GM12892 (cell line): ENCODE data around the gene DIO1.

ENCODE experiments used
- POLR2A ChIP-seq: IDR thresholded peaks from 2 replicates; pipeline ENCODE4 v1.6.1; 2011; ENCODE audit warnings: low read depth, low read length, control low read depth
- POLR2AphosphoS5 ChIP-seq: IDR thresholded peaks from 2 replicates; pipeline ENCODE4 v1.6.1; 2011; ENCODE audit warnings: low read depth, low read length, control low read depth
- TAF1 ChIP-seq: IDR thresholded peaks from 2 replicates; pipeline ENCODE4 v1.6.1; 2011; ENCODE audit warnings: low read depth, mild to moderate bottlenecking, control low read depth, low read length, borderline replicate concordance

GRCh38 chr1:53905509-53905908, 11.5 kb downstream of the DIO1 start:
- TF ChIP-seq POLR2AphosphoS5 = no peak
- TF ChIP-seq POLR2A = no peak
- no peak for TF ChIP-seq TAF1
